GM21528 (cell line): ENCODE data around the gene UMPS.
"Not testable (repeated sequence)": the region's sequence is repeated elsewhere in the genome, so short reads cannot be mapped to it uniquely, and the experiment has no call there.

Experiments
- ATAC-seq: cut with Tn5 transposase; IDR thresholded peaks from one replicate; pipeline ENCODE4 v1.9.1; 2021; ENCODE audit warnings: mild to moderate bottlenecking, moderate library complexity; ENCODE audit not compliant: unreplicated experiment, low FRiP score

The UMPS gene

GRCh38 chr3:124776856-124777255 lies 46.6 kb downstream of the UMPS start:
- no peak for ATAC-seq

DNA sequence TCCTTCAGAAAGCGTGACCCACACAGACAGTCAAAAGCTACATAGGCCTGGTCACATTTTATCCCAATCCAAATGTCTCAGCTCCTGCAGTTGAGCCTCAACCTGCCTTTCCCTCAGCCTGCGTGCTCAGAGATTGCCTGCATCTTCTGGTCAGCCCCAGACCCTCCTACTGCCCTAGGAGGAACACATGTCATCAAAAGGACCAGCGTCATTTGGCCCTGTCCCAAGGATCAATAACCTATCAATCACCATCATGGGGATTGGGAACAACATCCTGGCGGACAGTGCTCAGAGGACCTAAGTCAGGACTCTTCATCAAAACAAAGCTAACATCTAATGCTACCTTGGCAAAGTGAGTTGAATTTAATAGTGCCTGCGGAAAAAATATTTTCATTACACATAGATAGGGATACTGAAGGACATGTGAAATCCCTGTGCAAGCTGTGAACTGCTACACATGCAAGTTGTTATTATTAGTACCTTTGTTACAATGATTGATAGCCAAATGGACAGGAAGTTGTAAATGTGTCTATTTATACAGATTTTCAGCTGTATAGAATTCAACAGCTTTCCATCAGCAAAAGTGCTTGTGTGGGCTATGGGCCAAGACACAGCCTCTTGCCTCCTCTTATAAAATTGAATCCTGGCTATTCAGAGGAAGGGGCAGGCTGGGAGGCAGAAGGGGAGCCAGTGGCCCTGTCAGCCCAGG lies 47.7 kb downstream of the UMPS start:
- no peak for ATAC-seq

DNA sequence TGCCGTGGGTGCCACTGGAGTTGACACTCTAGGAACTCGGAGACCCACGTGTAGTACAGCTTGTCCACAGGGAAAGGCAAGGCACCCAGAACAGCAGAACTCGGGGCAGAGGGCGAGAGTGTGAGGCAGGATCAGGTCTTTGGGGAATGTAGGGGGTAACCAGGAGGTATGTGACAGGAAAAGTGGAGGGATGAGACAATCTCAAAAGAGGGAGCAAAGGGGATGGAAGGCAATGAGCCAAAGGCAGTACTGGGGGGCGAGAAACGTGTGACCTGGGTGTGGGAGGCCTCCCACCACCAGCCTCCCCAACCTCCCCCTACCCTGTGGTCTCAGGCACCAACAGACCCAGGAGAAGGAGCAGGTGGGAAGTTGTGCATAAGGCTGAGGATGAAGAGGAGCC lies 48.9 kb downstream of the UMPS start:
- ATAC-seq, result no peak

GRCh38 chr3:124779751-124780191 lies 49.5 kb downstream of the UMPS start:
- no peak for ATAC-seq

GRCh38 chr3:124780356-124780755 lies 50.1 kb downstream of the UMPS start:
- ATAC-seq, result no peak

DNA sequence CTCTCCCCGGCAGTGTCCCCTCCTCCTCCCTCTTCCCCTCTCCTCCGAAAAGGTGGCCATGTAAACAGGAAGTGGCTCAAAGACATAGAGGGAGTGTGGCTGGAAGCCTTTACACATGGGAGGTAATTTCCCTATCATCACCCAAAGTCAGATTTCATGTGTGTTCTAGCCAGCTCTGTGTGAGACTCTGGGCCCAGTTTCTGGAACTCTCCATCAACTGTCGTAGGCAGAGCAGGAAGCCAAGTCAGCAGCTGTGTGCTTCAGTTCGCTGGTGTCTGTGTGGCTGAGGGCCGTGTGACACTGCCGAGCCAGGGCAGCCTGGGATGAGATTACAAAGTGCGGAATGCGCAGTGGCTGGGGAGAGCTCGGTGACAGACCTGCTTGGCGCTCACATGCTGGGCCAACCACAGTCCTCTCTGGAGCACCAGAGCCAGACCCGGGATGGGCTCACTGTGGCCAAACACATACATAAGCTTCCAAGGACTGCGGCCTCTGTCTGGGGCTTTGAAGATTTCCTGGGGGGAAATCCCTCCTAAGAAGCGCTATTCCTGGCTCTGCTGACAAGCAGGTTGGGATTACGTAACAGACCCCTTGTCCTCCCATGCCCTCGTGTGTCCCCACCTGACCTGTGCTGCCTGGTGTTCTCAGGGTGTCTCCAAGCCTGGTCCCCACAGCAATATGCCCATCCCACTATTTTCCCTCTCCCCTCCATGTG lies 50.7 kb downstream of the UMPS start:
- ATAC-seq, result no peak

- no peak for ATAC-seq
Measured at GRCh38 chr3:124781476-124782376, 51.5 kb downstream of the UMPS start.

GRCh38 chr3:124782377-124782712 lies 52.1 kb downstream of the UMPS start:
- not testable (repeated sequence) for ATAC-seq

- ATAC-seq, result no peak
Measured at GRCh38 chr3:124783696-124784095, 53.4 kb downstream of the UMPS start.

DNA sequence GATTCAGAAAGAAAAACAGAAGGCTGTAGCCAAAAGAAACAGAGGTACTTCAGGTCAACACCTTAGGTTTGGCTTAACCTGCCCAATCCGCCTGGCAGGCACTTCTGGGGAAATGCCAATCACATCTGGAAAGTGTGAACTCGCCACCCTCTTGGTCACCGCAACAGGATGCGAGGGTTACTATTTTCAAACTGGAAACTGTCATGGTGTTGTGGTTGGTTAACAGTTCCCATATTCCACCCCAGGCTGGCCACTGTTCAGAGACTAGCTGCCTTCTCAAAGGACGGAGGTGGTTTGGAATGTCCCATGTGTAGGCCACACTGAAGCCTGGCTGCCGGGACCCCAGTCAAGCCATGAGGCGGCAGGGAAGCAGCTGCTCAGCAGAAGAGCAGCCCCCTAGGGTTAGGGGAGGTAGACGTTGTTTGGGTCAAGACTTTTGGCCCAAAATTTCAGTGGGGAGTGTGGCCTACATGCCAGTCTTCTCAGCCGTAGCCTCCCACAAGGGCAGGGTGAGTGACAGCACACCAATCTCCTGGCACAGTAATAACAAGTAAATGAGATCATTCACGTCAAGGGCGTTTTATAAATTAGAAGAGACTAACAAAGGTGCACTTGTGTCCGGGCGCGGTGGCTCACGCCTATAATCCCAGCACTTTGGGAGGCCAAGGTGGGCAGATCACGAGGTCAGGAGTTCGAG lies 54.6 kb downstream of the UMPS start:
- ATAC-seq, result no peak

GRCh38 chr3:124785973-124786372 lies 55.7 kb downstream of the UMPS start:
- ATAC-seq, result no peak

GRCh38 chr3:124786511-124787241 lies 56.4 kb downstream of the UMPS start:
- no peak for ATAC-seq

DNA sequence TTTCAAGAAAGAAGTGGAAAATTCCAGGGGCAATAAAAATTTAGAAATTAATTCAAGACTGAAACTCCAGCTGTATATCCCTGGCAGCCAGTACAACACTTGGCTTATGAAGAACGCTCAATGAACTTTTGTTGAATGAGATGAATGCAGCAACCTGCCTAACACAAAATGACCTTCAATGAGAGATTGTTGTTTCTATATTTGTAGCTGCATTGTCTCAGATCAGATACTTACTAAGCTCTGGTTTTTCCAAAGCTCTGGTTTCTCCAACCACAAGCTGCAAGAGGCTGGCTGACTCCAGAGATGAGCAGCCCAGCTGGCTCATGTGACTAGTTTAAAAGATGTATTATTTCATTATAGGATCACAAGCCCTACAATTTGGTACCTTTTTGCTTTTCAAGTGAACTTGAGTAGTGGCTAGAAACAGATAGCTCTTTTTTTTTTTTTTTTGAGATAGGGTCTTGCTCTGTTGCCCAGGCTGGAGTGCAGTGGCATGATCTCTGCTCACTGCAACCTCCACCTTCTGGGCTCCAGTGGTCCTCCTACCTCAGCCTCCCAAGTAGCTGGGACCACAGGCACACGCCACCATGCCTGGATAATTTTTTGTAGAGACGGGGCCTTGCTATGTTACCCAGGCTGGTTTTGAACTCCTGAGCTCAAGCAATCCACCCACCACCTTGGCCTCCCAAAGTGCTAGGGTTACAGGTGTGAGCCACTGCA lies 57.4 kb downstream of the UMPS start:
- ATAC-seq, result no peak

GRCh38 chr3:124788254-124788745 lies 58.0 kb downstream of the UMPS start:
- ATAC-seq, result no peak

GRCh38 chr3:124789103-124789502 lies 58.9 kb downstream of the UMPS start:
- ATAC-seq, result not testable (repeated sequence)

GRCh38 chr3:124791142-124791541 lies 60.9 kb downstream of the UMPS start:
- ATAC-seq, result no peak

DNA sequence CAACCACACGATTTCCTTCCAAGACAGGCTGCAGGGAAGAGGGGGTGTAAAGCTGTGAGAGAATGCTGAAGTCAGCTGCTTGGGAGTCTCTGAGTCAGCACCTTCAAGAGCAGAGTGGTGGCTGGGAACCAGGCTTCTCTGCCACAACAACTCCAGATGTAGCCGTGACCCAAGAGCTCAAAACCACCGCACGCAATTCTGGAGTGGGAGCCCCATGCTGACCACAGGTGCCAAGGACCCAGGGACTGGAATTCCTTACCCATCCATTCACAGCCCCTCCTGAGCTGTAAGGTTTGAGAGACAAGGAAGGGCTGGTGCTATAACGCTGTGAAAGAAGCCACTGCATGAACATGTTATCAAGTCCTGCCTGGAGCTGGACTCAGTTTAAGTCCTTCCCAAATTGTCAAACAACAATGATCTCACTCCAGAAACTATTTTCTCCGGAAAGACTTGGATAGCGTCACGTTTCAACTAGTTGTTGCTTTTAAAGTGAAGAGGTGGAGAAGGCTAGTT lies 61.4 kb downstream of the UMPS start:
- ATAC-seq, result no peak

DNA sequence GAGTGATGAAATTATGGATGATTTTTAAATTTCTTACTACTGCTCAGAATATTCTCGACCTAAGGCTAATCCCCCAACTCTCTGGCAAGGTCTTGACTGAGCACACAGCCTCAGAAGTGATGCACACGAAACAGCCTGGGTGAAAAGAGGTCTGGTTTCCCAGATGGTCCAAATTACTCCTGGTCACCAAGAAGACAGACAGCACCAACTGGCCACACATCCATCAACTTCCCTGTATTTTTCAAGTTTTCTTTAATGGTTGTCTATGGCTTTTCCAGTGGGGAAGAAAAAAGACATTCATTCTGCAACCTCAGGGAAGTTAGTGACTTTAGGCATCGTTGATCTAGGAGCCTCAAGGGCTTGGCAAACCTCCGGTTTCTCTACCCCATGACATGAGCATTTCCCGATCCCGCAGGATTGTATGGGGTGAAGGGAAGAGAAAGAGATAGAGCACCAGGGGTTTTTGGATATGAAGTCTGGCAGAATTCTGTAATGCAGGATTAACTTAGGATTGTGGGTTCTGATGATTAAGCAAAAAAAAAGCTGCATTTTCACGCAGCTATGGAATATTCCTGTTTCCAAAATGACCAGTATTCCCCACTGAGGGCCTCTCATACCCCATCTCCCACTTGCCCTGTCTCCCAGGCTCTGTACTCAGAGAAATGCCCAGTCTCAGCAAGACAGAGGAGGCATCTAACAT lies 62.2 kb downstream of the UMPS start:
- ATAC-seq, result no peak
